ENCODE results near the gene BMPER. TPM values are rescaled to one million over a fixed set of nuclear protein-coding genes. Genes with fewer than 3 reads are reported as not detected.

BMPER gene
- total and polyA plus RNA-seq, 2 donors from 2014 or later: 0.60 to 0.80 TPM

DNA sequence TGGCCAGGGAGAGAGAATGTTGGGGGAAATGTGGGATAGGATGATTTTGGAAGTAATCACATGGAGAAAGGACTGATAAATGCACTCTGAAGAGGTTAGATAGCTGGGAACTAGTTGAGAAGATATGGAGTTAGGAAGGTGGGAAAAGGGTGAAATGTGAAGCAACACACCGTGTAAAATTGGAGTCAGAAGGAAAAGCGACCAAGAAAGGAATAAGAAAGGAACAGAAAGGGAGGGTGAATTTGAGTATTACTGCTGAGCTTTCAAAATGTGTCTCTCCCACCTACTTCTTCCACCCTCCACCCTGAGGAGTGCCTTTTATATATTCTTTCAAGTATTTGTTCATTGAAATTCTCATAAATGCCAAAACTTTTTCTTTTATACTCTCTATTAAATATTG, 171.8 kb downstream of the BMPER start:
- Histone ChIP-seq H3K27ac (ENCODE audit: low read depth in 2 of 2, low read length in 2 of 2) (no peak overlapping the region), H3K9ac (ENCODE audit: low read length in 3 of 3) (no peak overlapping the region), H3K27me3 (ENCODE audit: control insufficient read depth, insufficient read depth, low read length) (no peaks in the 10 kb centered on the region), H3K4me1 (ENCODE audit: control insufficient read depth in 2 of 3, insufficient read depth in 2 of 3, low read depth in 1 of 3, low read length in 3 of 3) (no peaks in the 10 kb centered on the region), H3K4me3 (ENCODE audit: low read length in 3 of 3) (no peak overlapping the region), H3K36me3 (ENCODE audit: control insufficient read depth in 2 of 3, insufficient read depth in 3 of 3, low read length in 3 of 3) (no peaks in the 10 kb centered on the region), H3K9me3 (ENCODE audit: control insufficient read depth in 2 of 3, insufficient read depth in 1 of 3, low read length in 3 of 3) (no peaks in the 10 kb centered on the region)
- DNase-seq (no peak), FAIRE-seq (no peak)
- TF ChIP-seq, protein P1, sequence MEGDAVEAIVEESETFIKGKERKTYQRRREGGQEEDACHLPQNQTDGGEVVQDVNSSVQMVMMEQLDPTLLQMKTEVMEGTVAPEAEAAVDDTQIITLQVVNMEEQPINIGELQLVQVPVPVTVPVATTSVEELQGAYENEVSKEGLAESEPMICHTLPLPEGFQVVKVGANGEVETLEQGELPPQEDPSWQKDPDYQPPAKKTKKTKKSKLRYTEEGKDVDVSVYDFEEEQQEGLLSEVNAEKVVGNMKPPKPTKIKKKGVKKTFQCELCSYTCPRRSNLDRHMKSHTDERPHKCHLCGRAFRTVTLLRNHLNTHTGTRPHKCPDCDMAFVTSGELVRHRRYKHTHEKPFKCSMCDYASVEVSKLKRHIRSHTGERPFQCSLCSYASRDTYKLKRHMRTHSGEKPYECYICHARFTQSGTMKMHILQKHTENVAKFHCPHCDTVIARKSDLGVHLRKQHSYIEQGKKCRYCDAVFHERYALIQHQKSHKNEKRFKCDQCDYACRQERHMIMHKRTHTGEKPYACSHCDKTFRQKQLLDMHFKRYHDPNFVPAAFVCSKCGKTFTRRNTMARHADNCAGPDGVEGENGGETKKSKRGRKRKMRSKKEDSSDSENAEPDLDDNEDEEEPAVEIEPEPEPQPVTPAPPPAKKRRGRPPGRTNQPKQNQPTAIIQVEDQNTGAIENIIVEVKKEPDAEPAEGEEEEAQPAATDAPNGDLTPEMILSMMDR (IDR thresholded peaks at IDR 0.05; ENCODE audit: borderline replicate concordance, extremely low read depth, insufficient read depth): no peak
- intact Hi-C loops (cut with DNase I): no loop called here

DNA sequence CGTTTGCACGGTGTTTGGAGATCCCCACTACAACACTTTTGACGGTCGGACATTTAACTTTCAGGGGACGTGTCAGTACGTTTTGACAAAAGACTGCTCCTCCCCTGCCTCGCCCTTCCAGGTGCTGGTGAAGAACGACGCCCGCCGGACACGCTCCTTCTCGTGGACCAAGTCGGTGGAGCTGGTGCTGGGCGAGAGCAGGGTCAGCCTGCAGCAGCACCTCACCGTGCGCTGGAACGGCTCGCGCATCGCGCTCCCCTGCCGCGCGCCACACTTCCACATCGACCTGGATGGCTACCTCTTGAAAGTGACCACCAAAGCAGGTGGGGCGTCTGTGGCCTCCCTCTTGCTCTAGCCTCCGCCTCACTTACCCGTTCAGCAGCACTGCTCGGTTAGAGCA, 173.5 kb downstream of the BMPER start:
- no peak overlapping the region for H3K9ac ChIP-seq (ENCODE audit: low read length in 3 of 3)
- H3K4me3 ChIP-seq (ENCODE audit: low read length in 3 of 3): no peak overlapping the region
- no peaks in the 10 kb centered on the region for H3K36me3 ChIP-seq (ENCODE audit: control insufficient read depth in 2 of 3, insufficient read depth in 3 of 3, low read length in 3 of 3)
- no peaks in the 10 kb centered on the region for H3K9me3 ChIP-seq (ENCODE audit: control insufficient read depth in 2 of 3, insufficient read depth in 1 of 3, low read length in 3 of 3)
- H3K27me3 ChIP-seq (ENCODE audit: control insufficient read depth, insufficient read depth, low read length): no peaks in the 10 kb centered on the region
- no peak overlapping the region for H3K27ac ChIP-seq (ENCODE audit: low read depth in 2 of 2, low read length in 2 of 2)
- TF ChIP-seq, protein P1 (IDR thresholded peaks at IDR 0.05; ENCODE audit: borderline replicate concordance, extremely low read depth, insufficient read depth): no peak
- DNase-seq: no peak
- no peak for FAIRE-seq
- intact Hi-C loops (cut with DNase I): no loop called here
- no peaks in the 10 kb centered on the region for H3K4me1 ChIP-seq (ENCODE audit: control insufficient read depth in 2 of 3, insufficient read depth in 2 of 3, low read depth in 1 of 3, low read length in 3 of 3)

DNA sequence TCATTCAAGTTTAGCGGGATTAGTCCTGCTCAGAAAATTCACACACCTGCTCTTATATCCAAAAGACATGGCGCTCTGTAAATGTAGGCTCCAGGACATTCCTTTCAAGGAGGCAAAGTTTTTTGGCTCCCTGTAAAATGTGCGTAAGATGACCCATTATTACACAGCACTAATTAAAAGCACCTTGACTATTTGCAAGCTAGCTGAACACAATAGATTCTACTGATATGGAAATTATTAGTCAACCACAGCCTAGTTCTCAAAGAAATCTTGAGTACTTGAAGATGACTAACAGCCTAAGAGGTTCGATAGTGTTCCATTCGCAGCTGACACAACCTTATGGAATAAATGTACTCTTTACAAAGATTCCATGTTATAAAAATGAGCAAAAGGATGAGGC, 175.2 kb downstream of the BMPER start:
- TF ChIP-seq, protein P1 (IDR thresholded peaks at IDR 0.05; ENCODE audit: borderline replicate concordance, extremely low read depth, insufficient read depth): no peak
- intact Hi-C loops (cut with DNase I): no loop called here
- no peak overlapping the region for H3K9ac ChIP-seq (ENCODE audit: low read length in 3 of 3)
- no peaks in the 10 kb centered on the region for H3K9me3 ChIP-seq (ENCODE audit: control insufficient read depth in 2 of 3, insufficient read depth in 1 of 3, low read length in 3 of 3)
- H3K4me1 ChIP-seq (ENCODE audit: control insufficient read depth in 2 of 3, insufficient read depth in 2 of 3, low read depth in 1 of 3, low read length in 3 of 3): no peaks in the 10 kb centered on the region
- no peaks in the 10 kb centered on the region for H3K36me3 ChIP-seq (ENCODE audit: control insufficient read depth in 2 of 3, insufficient read depth in 3 of 3, low read length in 3 of 3)
- H3K4me3 ChIP-seq (ENCODE audit: low read length in 3 of 3): no peak overlapping the region
- no peak overlapping the region for H3K27ac ChIP-seq (ENCODE audit: low read depth in 2 of 2, low read length in 2 of 2)
- DNase-seq (no peak), FAIRE-seq (no peak)
- no peaks in the 10 kb centered on the region for H3K27me3 ChIP-seq (ENCODE audit: control insufficient read depth, insufficient read depth, low read length)

DNA sequence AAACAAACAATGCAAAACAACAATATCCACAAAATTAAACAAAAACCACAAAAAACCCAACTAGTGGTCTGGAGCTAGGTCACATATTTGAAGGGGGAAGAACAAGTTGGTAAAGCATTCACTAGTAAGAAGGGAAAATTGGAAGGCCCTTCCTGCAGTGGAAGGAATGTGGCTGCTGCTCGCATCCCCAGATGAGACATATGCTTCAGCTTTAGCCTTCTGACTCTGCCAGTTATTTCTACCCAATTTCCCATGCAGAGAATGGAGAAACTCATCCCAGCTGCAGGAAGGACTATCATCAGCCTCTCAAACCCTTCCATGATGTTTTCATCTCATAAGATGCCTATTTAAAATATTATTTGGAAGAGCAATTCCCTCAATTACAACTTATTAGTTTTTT, 176.6 kb downstream of the BMPER start:
- TF ChIP-seq, protein P1 (IDR thresholded peaks at IDR 0.05; ENCODE audit: borderline replicate concordance, extremely low read depth, insufficient read depth): no peak
- H3K27me3 ChIP-seq (ENCODE audit: control insufficient read depth, insufficient read depth, low read length): no peaks in the 10 kb centered on the region
- H3K4me1 ChIP-seq (ENCODE audit: control insufficient read depth in 2 of 3, insufficient read depth in 2 of 3, low read depth in 1 of 3, low read length in 3 of 3): no peaks in the 10 kb centered on the region
- no peak overlapping the region for H3K9ac ChIP-seq (ENCODE audit: low read length in 3 of 3)
- no peaks in the 10 kb centered on the region for H3K36me3 ChIP-seq (ENCODE audit: control insufficient read depth in 2 of 3, insufficient read depth in 3 of 3, low read length in 3 of 3)
- DNase-seq (no peak), FAIRE-seq (no peak)
- no peak overlapping the region for H3K27ac ChIP-seq (ENCODE audit: low read depth in 2 of 2, low read length in 2 of 2)
- no peaks in the 10 kb centered on the region for H3K9me3 ChIP-seq (ENCODE audit: control insufficient read depth in 2 of 3, insufficient read depth in 1 of 3, low read length in 3 of 3)
- H3K4me3 ChIP-seq (ENCODE audit: low read length in 3 of 3): no peak overlapping the region
- intact Hi-C loops (cut with DNase I): no loop called here
